ENCODE data around the gene CLSTN2.

CLSTN2 gene

DNA sequence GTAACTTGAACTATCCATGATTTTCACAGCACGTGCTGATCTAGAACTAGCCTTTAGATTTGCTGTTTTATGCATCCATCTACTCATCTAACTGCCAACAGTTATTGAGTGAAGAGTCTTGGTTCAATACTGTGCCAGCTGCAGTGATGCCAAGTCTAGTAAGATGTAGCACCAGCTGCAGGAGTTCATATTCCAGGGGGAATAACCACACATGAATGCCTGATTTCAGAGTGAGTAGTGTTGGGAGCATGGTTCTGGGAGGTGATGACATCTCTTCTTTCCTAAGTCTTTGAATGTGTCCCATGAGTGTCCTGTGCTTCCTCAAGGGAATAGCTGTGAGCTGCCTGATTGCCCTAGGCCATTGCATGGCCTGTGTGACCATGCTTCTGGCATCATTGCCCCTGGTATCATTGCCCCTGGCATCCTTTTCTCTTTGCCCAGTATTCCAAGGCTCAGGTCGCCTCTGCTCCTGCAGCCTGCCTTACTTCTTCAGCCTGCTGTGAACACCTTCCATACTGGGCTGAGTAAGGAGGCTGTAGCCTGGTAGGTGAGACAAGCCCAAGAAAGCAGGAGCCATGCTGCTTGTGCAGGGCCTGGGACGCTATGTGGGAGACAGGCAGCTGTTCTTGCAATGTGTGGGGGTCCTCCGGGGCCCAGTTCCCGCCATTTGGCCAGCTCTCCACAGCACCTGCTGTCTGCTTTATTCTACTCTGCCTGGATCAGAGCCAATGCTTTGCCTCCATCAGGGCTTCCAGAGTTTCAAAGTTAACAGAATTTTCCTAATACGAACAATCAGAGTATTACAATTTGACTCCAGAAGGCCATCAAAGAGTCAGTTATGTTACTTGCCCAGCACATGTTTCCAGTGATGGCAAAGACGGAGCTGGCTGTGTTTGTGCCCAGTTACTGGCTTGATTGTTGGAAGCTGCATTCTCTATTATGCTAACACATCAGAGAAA, 73.2 kb downstream of the CLSTN2 start:
- H3K4me3 ChIP-seq (ENCODE audit: low read depth, low read length), result no peak overlapping the region
- DNase-seq (ENCODE audit: low read depth, low spot score), result no peak
- TF ChIP-seq, protein P1, sequence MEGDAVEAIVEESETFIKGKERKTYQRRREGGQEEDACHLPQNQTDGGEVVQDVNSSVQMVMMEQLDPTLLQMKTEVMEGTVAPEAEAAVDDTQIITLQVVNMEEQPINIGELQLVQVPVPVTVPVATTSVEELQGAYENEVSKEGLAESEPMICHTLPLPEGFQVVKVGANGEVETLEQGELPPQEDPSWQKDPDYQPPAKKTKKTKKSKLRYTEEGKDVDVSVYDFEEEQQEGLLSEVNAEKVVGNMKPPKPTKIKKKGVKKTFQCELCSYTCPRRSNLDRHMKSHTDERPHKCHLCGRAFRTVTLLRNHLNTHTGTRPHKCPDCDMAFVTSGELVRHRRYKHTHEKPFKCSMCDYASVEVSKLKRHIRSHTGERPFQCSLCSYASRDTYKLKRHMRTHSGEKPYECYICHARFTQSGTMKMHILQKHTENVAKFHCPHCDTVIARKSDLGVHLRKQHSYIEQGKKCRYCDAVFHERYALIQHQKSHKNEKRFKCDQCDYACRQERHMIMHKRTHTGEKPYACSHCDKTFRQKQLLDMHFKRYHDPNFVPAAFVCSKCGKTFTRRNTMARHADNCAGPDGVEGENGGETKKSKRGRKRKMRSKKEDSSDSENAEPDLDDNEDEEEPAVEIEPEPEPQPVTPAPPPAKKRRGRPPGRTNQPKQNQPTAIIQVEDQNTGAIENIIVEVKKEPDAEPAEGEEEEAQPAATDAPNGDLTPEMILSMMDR (IDR thresholded peaks at IDR 0.05; ENCODE audit: insufficient read depth, low read length, missing control alignments), result no peak
- ChIA-PET CTCF (no interaction called here), POLR2A (no interaction called here)

DNA sequence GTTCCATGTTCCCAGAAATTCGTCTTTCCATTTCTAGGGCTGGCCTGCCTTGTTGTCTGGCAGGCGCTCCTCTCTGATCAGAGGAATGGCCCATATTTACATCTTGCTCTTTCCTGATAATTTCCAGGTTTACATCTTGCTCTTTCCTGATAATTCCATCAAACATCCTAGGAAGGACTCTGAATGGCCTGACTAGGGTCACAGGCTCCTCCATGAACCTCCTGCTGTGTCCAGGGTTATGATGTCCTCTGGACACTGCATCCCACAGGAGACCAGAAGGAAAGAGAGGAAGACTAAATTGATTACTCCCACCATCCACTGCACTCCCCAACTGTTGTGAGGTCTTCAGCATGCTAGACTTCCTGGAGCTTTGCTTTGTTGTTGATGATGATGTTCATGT, 75.4 kb downstream of the CLSTN2 start:
- DNase-seq (ENCODE audit: low read depth, low spot score), result no peak
- H3K4me3 ChIP-seq (ENCODE audit: low read depth, low read length), result no peak overlapping the region
- POLR2A ChIA-PET, result no interaction called here
- CTCF ChIA-PET, result no interaction called here
- TF ChIP-seq, protein P1 (IDR thresholded peaks at IDR 0.05; ENCODE audit: insufficient read depth, low read length, missing control alignments), result no peak

DNA sequence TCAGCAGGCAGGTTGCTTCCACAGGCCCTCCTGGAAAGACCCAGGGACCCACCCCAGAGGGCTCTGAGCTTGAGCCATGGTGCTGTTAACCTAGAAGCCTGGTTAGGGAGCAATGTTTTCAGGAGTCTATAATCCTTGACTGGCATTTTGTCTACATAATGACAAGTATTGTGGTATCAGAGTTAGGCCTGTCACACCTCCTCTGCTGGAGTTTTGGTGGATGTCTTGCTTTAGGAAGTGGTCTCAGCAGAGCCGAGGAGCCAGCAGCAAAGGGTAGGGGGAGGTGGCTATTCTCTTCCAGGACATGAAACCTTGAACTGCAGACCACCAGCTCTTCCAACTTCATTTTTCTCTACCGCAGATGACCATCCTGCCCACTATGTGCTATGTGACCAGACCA, 76.1 kb downstream of the CLSTN2 start:
- TF ChIP-seq, protein P1 (IDR thresholded peaks at IDR 0.05; ENCODE audit: insufficient read depth, low read length, missing control alignments), result no peak
- H3K4me3 ChIP-seq (ENCODE audit: low read depth, low read length), result no peak overlapping the region
- no peak for DNase-seq (ENCODE audit: low read depth, low spot score)
- ChIA-PET POLR2A (no interaction called here), CTCF (no interaction called here)

DNA sequence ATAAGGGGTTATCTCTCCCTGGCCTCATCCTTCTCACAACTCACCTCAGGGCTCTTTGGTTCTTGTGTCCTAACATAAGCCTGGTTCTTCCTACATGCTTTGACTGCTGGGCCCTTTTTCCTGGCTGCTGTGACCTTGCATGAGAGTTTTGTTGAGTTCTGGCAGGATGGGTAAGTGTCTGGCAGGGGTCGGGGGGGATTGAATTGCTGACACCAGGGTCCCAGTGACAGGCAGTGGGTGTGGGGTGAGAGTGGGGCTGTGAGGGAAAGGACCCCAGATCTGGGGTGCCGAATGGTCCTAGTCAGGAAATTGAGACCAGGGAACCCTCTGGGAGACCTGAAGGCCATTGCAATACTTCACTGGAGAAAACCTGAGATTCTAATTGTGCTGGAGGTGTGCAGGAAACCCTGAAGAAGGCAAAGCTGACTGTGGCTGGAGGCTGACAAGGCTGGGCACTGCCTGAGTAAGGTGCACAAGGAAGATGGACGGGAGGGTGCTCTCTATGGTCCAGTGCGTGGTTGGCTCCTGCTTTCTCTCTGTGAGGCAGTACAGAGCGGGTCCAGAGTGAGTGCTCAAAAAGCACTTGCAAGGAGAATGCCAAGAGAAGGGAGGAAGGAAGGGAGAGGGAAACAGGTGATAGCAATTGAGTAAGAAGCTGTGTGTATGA, 76.8 kb downstream of the CLSTN2 start:
- H3K4me3 ChIP-seq (ENCODE audit: low read depth, low read length), result no peak overlapping the region
- TF ChIP-seq, protein P1 (IDR thresholded peaks at IDR 0.05; ENCODE audit: insufficient read depth, low read length, missing control alignments), result no peak
- no peak for DNase-seq (ENCODE audit: low read depth, low spot score)
- ChIA-PET POLR2A (no interaction called here), CTCF (no interaction called here)

DNA sequence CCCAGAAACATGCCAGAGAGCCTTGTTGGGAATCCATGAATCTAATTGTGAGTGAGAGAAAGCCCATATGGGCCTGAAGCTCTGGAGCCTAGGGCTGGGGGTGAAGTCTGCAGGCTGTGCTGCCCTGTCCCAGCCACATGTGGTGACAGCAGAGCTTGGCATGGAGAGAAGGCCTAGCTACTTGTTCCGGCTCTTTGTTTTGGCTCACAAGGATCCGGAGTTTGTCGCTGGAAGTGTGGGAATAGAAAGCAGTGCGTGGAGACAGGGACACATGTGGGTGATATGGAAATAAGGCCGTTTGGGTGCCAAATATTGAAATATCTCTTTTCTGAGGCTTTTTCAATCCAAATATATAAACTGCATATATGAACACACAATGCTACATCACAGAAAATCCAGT, 78.2 kb downstream of the CLSTN2 start:
- ChIA-PET POLR2A (no interaction called here), CTCF (no interaction called here)
- H3K4me3 ChIP-seq (ENCODE audit: low read depth, low read length), result no peak overlapping the region
- TF ChIP-seq, protein P1 (IDR thresholded peaks at IDR 0.05; ENCODE audit: insufficient read depth, low read length, missing control alignments), result no peak
- DNase-seq (ENCODE audit: low read depth, low spot score), result no peak

DNA sequence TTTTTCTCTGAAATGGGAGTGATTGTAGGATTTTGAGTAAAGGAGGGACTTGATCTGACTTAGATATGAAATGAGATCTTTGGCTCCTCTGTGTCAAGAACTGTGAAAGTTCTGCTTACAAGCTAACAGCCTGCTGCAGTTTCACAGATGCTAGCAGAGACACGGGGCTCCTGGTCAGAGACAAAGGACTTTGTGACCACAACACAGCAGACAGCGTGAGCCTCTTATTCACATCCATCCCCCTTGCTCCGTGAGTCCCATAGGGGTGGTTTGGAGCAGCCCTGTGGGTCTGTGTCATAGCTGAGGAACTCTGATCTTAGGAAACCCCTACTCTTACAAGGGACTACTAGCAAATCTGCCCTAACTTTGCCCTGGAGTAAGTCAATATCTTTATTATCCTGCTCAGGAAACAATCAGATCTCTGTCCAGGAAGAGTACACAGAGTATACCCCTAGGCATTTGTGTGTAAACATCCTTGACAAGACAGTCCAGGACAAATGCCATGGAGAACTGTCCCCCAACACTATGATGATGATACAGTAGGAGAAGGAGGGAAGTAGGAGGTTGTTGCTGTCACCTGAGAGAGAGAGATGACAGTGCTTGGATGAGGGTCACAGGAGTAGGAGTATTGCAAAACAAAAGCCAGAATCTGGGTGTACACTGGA, 80.0 kb downstream of the CLSTN2 start:
- ChIA-PET CTCF (no interaction called here), POLR2A (no interaction called here)
- H3K4me3 ChIP-seq (ENCODE audit: low read depth, low read length), result no peak overlapping the region
- TF ChIP-seq, protein P1 (IDR thresholded peaks at IDR 0.05; ENCODE audit: insufficient read depth, low read length, missing control alignments), result no peak
- DNase-seq (ENCODE audit: low read depth, low spot score), result no peak

All from AG04449 (cell line).